NT2/D1 (cell line): Measurements from ENCODE around the gene QPRT.

ENCODE experiments used
- SUZ12 ChIP-seq: IDR thresholded peaks from 2 replicates; pipeline ENCODE4 v1.6.1; 2011; ENCODE audit not compliant: insufficient read length, insufficient read depth; ENCODE audit errors: extremely low read depth
- YY1 ChIP-seq: IDR thresholded peaks from 2 replicates; pipeline ENCODE4 v1.6.1; 2011; ENCODE audit not compliant: insufficient read length, insufficient read depth
- ZNF274 ChIP-seq: IDR thresholded peaks from 2 replicates; pipeline ENCODE4 v1.6.1; 2011; ENCODE audit warnings: mild to moderate bottlenecking, low read depth, low read length

- TF ChIP-seq ZNF274 (no peak), YY1 (no peak), SUZ12 (no peak)
Observed at GRCh38 chr16:29663016-29663806, 15.8 kb upstream of the QPRT start, which contains the start of gene SPN.
